ENCODE data around the gene ITGB1. TPM values are rescaled to one million over a fixed set of nuclear protein-coding genes. Genes with fewer than 3 reads are reported as not detected.

Gene ITGB1
- total RNA-seq, 1 donor from 2014 or later = 1,069 TPM

- no peak for DNase-seq (ENCODE audit: low read depth in 2 of 2)
Measured at GRCh38 chr10:32955790-32956189, 2.2 kb downstream of the ITGB1 start.

GRCh38 chr10:32955299-32955772, 2.7 kb downstream of the ITGB1 start:
- peak in 1 of 2 donors; percentile 25 for DNase-seq (ENCODE audit: low read depth in 2 of 2)

GRCh38 chr10:32954545-32955298, 3.3 kb downstream of the ITGB1 start:
- DNase-seq (ENCODE audit: low read depth in 2 of 2) = no peak

- no peak for DNase-seq (ENCODE audit: low read depth in 2 of 2)
Measured at GRCh38 chr10:32954080-32954479, 4.0 kb downstream of the ITGB1 start.

GRCh38 chr10:32953277-32953927, 4.6 kb downstream of the ITGB1 start:
- no peak for DNase-seq (ENCODE audit: low read depth in 2 of 2)

DNA sequence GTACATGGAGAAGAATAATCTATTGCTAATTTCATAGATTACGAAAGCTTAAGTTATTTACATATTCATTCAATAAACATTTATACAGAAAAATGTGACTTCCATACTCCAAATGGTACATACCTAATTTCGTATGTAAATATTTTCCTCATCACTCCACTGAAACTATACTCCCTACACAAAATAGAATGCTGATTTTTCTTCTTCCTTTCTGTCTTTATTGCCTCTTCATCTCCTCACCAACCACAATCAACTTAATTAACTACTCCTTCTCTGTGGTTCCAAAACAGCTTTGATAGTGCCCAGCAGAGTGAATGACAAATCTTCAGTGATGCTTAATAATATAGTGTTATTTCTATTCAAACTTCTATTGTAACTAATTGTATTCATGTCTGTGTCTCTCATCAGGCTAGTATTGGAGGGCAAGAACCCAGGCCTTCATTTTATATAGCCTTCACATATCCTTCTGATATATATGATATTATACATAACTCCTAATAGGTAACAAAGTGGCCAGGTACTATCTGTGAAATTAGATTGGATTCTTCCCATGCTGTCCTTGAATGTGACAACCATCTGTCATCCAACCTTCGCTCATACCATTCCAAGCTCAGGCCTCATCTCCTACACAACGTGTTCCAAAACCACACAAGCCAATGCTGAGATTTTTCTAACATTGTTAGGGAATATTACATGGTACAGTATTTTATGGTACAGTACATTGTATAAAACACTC, 5.3 kb downstream of the ITGB1 start:
- DNase-seq (ENCODE audit: low read depth in 2 of 2) = no peak

- no peak for DNase-seq (ENCODE audit: low read depth in 2 of 2)
Measured at GRCh38 chr10:32952094-32952493, 5.9 kb downstream of the ITGB1 start.

- no peak for DNase-seq (ENCODE audit: low read depth in 2 of 2)
Measured at GRCh38 chr10:32951111-32951510, 6.9 kb downstream of the ITGB1 start.

DNA sequence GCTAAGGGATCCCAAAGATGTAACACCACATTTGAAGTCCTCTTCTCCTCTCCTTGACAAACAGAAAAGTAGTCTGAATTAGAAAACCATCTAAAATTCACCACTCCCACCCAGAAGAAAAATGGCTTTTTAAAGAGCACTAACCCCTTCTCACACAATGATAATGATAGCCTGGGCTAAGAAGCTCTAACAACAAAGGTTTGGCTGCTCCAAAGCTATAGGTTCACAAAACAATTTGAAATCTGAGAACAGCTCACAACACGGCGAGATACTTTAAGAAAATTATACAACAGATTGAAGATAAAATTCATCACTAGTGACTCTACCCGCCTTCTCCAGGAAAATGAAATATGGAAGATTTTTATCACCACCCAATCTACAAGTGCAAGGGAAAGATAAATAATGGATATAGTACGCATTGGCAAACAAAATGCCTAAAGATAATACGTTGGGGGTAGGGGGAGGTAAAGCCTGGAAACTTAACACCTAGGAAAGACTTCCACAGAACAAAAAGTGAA, 7.4 kb downstream of the ITGB1 start:
- no peak for DNase-seq (ENCODE audit: low read depth in 2 of 2)

- DNase-seq (ENCODE audit: low read depth in 2 of 2) = no peak
Measured at GRCh38 chr10:32949221-32949678, 8.8 kb downstream of the ITGB1 start.

GRCh38 chr10:32948451-32948850, 9.6 kb downstream of the ITGB1 start:
- no peak for DNase-seq (ENCODE audit: low read depth in 2 of 2)

GRCh38 chr10:32947586-32947985, 10.4 kb downstream of the ITGB1 start:
- DNase-seq (ENCODE audit: low read depth in 2 of 2) = no peak

- DNase-seq (ENCODE audit: low read depth in 2 of 2) = no peak
Measured at GRCh38 chr10:32946108-32946507, 11.9 kb downstream of the ITGB1 start.

GRCh38 chr10:32943854-32944661, 14.0 kb downstream of the ITGB1 start:
- no peak for DNase-seq (ENCODE audit: low read depth in 2 of 2)

- DNase-seq (ENCODE audit: low read depth in 2 of 2) = no peak
Measured at GRCh38 chr10:32943395-32943794, 14.6 kb downstream of the ITGB1 start.

GRCh38 chr10:32942081-32942480, 15.9 kb downstream of the ITGB1 start:
- DNase-seq (ENCODE audit: low read depth in 2 of 2) = no peak

- DNase-seq (ENCODE audit: low read depth in 2 of 2) = no peak
Measured at GRCh38 chr10:32941357-32941756, 16.7 kb downstream of the ITGB1 start.

DNA sequence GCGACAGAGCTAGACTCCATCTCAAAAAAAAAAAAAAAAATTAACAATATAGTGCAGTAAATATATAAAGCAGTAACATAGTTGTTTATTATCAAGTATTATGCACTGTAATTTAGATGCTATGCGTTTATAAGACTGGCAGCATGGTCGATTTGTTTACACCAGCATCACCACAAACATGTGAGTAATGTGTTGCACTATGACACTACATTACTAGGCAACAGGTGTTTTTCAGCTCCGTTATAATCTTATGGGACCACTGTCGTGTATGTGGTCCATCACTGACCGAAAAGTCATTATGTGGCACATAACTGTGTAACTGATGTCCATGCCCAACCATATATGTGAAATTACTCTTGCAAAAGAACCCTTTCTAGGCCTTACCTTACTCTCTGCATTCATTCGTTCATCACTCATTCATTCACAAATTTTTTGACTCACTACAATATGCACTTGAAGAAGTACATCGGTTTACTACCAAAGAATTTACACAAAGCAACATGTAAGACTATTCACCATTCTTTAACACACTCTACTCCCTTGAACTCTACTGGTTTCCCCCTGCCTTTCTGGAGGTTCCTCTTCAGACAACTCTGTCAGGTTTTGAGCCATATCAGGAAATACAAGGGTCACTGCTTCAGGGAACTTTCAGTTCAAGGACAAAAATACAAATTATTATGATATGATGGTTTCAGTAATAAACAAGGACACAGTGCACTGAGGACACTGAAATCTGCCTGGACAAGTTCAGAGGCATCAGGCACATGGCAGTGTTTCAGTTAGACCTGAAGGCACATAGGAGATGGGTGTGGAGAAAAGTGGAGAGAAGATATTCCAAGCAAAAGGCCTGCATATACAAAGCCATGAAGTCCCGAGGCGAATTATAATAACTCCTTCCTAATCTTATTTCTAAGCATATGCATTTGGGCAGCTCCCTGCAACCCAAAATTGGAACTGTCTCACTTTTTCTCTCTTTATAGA, 17.4 kb downstream of the ITGB1 start:
- DNase-seq (ENCODE audit: low read depth in 2 of 2) = no peak

DNA sequence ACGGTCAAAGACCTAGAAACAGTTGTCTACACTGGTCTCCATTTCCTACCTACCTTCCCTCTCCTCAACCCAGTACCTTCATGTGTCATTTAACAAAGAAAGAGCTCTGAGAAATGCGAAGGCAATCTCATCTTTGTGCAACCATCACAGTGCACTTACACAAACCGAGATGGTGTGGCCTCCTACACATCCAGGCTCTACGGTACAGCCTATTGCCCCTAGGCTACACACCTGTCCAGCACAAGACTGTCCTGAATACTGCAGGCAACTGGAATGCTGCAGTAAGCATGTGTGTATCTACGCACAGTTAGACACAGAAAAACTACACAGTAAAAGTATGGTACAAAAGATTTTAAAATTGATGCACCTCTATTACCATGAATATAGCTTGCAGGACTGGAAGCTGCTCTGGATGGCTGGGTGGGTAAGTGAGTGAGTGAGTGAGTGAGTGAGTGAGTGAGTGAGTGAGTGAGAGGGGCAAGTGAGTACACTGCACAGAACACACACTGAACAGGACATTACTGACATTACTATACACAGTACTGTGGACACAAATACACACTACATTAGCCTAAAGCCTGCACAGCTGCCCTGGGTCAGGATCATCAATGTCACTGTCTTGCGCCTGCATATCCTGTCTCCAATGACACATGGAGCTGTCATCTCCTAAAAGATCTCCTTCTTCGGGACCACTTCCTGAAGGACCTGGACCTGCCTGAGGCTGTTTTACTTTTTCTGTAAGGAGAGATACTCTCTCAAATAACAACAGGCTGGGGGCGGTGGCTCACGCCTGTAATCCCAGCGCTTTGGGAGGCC, 18.5 kb downstream of the ITGB1 start:
- DNase-seq (ENCODE audit: low read depth in 2 of 2) = no peak
